Measurements from ENCODE around the gene DOK6.

Gene DOK6

DNA sequence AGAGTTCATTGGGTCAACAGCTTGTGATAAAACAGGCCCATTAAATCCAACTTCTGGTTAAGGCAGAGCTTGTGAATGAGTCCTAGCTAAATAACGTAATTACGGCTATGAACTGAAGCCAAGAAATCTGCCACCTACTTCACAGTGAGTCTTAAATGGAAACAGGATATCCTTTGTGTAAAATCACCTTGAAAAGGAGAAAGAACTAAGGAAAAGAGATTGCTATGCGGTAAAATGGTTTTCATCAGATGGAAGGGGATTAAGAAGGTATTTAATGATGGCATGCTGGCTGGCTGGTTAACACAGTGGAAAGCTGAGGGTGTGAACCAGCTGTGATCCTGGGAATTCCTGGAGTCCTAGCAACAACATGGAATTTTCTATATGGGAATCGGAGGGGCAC lies 156.6 kb downstream of the DOK6 start:
- no peak for DNase-seq

DNA sequence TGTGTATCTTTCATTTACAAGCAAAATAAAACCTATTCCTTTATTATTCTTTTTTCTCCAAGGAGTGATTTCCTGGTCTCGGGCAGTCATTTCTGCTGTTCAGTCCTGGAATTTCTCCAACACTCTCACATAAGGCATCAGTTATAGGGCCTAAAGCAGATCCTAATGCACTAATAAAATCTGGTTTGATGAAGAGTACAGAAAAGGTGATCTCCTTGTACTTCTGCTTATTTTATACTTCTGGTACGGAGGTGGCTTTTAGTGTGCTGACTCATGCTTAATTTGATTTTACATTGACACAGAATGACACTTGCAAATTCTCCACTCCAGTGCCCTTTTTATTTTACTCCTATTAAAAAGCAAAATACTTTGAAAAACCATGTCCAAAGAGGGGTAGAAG lies 157.4 kb downstream of the DOK6 start:
- DNase-seq = no peak

DNA sequence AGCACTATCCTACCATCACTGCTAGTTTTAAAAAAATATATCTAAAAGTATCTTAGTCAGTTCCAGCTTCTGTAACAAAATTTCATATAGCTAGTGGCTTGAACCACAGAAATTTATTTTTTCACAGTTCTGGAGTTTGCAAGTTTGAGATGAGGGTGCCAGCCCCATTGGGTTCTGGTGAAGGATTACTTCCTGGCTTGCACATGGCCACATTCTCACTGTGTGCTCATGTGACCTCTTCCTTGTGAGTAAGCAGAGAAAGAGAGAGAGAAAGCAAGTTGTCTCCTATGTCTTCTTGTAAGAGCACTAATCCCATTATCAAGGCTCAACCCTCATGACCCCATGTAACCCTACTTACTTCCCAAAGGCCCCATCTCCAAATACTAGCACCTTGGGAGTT lies 158.9 kb downstream of the DOK6 start:
- DNase-seq = no peak

DNA sequence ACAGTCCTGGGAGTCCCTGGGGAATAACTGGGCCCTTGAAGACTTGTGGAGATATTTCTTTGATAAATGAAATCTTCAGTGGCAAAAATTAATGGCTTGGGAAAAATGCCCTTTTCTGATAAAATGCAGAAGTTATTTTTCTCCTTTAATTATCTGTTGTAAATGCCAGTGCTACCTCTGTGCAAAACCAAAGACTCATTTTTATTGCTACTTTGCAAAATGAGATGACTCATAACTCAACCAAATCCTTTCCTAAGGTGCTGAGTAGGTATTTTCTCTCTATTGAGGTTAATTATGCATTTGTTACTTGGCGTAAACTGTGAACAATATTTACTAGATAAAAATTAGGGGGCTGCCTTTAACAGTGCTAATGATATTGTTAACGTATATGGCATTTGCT lies 163.9 kb downstream of the DOK6 start:
- no peak for DNase-seq

DNA sequence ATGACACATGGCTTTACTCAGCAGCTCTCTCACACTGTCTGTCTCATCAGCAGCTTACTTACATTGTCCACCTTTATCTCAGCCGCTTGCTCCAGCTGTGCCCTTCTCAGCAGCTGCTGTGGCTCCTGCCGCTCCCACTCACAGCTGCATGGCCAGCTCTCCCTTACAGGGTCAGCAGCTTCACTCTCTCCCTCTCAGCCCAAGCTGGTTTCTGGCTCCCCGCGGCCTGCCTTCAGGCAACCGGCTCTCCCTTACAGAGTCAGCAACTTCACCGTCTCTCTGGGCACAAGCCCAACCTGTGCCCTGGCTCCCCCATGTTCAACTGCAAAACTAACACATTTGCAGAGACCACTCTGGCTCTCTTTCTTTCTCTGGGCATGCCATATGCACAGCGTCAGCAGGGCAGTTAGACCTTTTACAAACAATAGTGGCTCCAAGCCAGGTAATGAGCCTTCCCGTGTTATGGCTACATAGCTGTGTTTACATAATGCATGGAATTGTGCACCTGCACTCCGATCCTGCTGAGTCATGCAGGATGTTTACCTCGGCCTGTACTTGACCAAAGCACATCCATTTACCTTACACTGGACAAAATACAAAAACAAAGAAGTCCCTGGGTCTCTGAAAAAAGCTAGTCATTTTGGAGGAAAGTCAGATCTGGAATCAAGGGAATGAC lies 167.3 kb downstream of the DOK6 start:
- no peak for DNase-seq

DNA sequence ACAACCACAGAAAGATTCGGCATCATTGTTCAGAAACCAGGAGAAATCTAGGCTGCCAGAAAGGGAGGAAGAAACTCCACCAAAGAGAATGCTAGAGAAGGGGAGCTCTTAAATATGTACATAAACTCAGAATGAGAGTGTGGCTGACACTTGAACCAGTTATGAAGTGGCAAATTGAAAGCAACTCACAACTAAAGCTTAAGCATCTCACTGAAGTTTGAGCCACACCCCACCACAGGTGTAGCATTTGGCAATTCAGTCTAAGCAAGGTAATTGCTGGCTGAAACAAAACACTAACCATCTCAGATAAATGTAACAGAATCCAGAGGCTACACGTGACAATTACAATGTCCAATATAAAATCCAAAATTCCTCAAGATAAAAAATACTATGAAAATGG lies 168.4 kb downstream of the DOK6 start:
- no peak for DNase-seq

DNA sequence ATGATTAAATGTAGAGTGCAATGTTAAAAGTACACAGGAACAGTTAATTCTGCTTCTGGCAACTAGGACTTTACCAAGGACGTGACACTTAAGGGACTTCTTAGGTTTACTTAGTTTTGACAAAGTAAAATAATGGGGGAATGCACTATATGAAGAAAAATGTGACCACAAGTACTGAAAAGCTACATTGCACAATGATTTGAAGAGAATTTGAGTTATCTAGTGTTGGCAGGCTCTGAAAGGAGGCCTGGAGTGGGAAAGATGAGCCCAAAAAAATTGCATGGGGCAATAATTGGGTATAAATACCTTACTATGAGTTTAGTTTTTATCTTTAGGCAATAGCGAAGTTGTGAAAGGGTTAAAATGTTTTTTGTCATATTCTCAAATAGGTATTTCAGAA lies 173.7 kb downstream of the DOK6 start:
- DNase-seq = no peak

DNA sequence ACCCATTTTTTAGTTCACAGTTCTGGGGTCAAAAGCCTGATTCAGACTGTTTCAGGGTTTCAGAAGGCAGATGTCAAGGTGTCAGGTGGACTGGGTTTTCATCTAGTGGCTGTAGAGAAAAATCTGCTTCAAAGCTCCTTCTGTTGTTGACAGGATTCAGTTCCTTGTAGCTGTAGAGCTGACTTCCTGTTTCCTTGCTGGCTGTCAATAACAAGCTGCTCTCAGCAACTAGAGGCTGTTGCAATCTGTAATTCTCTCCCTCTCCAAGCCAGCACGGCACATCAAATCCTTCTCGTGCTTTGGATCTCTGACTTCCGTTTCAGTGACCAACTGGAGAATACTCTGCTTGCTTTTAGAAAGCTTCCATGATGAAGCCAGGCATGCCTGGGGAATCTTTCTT lies 179.4 kb downstream of the DOK6 start:
- DNase-seq = no peak

DNA sequence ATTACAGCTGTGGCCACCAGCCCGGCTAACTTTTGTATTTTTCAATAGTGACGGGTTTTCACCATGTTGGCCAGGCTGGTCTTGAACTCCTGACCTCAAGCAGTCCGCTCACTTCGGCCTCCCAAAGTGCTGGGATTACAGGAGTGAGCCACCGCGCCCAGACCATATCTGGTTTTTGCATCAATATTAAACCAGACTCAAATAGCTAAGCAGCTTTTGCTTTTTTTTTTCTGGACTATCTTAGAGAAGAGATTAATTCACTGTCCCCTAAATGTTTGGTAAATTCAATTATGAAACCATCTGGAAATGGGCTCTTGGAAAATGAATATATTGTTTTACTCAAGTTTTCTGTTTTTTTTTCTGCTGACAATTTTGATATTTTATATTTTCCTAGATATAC lies 183.7 kb downstream of the DOK6 start:
- DNase-seq = no peak

DNA sequence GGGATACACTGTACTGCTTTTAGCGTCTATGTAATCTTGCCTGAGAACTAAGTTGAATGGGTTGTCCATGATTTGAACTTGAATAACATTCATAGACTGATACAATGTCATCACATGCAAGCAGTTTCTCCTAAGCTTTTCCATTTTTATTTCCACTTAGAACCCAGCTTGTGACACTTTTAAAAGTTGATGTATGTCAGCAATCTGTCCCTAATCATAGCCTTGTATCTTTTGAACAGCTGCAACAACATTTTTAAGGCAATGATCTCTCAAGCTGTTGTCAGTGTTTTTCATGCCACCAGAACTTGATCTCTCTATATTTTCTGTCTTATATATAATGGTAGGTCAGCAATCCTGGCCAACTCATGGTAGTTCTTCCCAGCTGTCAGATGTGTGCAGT lies 185.0 kb downstream of the DOK6 start:
- peak; percentile 10 for DNase-seq

DNA sequence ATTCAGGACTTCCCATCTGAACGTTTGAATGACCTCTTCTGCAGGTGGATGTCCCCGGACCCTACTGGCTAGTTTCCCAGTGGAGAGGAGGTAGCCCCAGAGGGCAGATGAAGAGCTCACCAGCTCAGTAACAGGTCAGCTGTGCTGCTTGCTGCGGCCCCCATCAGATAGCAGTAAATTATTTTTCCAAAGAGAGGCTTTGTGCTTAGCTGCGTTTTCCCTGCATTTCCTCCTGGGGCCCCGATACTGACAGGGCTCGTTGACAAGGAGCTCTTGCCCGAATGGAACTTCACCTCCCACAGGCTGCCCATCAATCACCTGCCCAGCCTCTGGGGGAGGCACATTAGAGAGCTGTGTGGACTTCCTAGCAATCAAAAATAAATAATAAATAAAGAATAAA lies 185.8 kb downstream of the DOK6 start:
- no peak for DNase-seq

DNA sequence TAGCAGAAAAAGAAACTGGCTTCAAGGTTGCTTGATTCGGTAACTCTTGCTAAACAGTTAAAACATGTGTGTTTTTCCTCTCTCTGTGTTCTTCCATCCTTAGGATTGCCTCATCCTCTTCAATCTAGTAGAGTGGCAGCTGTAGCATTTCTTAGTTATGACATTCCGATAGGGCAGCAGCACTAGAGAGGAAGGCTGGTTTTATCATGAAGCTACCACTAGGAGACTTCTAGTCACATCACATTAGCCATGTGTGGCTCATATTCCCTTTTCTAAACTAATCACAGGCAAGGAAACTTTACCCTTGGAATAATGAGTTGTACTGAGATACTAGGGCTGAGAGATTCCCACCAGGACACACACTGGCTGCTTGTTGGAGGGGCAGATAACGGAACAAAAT lies 187.6 kb downstream of the DOK6 start:
- DNase-seq = no peak

DNA sequence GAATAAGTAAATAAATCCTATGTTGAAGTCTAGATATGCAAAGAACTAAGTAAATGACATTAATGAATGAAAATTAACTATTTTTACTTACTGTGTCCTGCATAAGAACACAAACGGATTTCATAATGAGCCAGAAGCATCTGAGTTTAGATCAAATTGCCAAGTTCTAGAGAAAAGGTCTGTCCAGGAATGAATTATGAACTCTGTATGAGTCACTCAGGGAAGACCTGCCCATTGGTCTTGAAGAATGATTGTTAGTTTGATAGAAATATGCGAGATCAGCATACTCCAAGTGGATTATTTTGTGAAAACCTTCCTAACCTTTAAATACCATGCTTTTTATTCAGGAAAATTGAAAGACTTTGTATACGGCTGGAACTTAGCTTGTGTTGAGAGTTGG lies 189.5 kb downstream of the DOK6 start:
- DNase-seq = no peak

DNA sequence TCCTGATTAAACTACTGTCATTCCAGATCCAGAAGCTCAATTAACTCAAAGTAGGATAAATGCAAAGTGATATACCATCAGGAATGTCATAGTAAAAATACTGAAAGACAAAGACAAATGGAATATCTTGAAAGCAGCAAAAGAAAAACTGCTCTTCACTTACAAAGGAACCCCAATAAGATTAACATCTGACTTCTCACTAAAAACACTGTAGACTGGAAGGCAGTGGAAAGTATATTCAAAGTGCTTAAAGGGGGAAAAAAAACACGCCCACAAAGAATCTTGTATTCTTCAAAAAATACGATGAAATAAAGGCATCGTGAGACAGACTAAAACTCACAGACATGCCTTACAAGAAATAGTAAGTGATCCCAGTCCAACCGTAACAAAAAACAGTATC lies 195.7 kb downstream of the DOK6 start:
- DNase-seq = no peak

DNA sequence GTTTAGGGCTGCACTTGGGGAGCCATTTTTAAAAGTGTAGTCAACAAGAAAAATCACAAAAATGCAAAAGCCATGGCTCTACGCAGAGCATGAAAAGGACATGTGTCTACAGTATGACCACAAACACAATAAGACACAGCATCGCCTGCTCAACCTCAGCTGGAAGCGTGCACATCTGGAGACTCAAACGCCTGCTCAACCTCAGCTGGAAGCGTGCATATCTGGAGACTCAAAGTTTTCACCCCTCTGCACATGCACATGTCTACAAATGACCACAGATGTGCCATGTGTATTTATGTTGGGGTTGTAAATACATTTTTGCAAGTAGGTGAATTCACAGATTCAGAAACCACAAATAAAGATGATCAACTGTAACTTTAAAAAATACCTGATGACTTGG lies 196.9 kb downstream of the DOK6 start:
- no peak for DNase-seq

DNA sequence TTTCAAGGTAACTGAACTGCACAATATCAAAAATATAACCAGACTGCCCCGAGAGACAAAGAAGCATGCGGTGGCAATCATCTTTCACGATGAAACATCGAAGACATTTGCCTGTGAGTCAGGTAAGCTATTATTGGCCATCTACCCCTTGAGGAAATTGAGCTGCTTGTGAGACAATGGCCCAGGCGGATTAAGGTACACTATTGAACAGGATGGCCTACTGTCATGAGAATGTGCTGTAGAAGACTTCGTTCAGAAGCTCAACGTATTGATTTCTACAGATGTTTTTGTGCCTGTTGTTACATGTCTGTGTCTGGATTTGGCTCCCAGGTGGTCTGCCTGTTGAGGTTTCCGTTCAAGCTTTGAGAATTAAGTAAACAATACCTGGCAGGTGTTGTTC lies 198.7 kb downstream of the DOK6 start:
- no peak for DNase-seq

DNA sequence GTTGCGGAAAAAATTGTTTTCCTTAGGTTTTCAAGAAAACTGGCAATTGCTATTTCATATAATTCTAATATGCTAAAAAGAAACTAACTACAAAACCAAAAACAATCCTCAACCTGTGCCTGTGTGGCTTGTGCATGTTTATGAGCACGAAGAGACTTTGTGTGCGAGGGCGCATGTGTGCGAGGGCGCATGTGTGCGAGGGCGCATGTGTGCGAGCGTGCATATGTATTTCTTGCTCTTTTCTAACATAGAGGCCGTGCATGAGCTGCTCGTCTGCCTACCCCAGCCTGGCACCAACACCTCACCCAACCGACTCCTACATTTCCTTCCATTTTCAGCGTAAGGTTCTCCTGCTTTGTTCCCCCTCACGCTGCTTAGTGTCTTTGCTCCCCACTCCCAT lies 211.6 kb downstream of the DOK6 start:
- DNase-seq = no peak

DNA sequence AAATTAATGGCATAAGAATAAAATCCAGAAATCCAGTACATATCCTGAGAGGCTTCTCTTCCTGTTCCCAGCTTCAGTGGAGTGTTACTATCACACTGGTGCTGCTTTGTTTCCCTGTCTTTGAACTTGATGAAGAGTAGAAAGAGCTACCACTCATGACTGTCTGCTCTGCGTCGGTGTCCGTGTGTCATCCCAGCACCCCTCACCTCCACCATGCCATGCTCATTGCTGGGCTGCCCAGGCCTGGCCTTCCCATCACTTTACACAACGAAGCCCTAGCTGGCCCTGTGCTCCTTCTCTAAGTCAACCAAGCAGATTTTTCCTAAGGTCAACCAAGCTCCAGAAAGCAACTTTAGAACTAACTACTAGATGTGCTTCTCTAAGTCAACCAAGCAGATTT lies 215.4 kb downstream of the DOK6 start:
- DNase-seq = no peak

DNA sequence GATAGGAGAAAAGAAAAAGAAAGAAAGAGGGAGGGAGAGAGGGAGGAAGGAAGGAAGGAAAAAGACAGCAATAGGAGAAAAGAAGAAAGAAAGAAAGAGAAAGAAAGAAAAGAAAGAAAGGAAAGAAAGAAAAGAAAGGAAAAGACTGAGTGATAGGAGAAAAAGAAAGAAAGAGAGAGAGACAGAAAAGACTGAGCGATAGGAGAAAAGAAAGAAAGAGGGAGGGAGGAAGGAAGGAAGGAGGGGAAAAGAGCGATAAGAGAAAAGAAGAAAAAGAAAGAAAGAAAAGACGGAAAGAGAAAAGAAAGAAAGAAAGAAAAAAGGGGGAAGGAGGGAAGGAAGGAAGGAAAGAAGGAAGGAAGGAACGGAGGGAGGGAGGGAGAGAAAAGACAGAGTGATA lies 216.7 kb downstream of the DOK6 start:
- no peak for DNase-seq

DNA sequence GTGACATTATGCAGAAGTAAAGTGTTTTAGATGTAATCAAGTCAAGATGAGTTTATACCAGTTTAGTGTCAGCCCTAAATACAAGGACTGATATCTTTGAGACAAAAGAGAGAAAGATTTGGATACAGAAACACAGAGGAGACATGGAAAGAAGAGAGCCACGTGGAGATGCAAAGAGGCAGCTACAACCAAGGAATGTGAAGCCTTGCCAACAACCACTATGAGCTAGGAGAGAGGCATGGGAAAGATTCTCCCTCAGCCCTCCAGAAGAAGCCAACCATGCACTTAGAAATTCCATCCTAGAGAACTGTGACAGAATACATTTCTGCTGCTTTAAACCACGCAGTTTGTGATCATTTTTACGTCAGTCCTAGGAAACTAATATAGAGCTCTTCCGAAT lies 217.2 kb downstream of the DOK6 start:
- no peak for DNase-seq

DNA sequence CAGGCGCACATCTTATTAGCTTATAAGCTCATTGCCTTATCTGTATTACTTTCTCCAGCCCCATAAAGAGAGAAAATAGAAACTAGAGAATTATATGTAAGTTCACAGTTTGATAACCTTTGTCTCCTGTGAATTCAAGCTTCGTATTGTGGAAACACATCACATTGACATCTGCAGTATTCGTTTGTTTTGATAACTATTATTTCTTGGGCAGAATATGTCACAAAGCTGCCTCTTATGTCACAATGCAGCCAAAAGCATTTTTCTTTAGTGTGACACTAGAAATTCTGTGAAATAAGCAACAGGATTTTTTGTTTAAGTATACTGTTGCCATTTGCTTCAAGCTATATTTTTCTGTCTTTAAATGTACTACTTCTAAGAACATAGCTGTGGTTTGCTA lies 221.5 kb downstream of the DOK6 start:
- no peak for DNase-seq

DNA sequence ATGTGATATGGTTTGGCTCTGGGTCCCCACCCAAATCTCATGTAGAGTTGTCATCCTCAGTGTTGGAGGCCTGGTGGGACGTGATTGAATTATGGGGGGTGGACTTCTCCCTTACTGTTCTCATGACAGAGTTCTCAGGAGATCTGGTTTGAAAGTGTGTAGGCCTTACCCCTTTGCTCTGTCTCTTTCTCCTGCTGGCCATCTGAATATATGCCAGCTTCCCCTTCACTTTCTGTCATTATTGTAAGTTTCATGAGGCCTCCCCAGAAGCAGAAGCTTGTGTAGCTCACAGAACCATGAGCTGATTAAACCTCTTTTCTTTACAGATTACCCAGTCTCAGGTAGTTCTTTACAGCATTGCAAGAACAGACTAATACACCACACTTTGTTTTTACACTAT lies 222.3 kb downstream of the DOK6 start:
- no peak for DNase-seq

DNA sequence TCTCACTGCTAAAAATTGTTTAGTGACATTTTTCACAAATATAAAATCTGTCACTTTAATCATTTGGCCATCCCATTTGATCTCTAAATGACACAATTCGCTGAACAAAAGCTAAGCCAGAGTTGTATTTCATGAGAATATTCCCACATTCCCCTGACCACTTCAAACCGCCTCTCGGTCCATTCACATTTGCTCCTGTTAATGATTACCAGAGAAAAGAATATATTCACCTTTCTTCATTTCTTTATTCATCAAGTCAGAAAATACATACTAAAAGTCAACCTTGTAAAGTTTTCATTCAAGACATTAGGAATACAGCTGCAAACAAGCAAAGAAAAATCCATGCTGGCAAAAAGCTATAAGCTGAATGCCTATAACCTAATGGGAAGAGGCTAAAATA lies 225.5 kb downstream of the DOK6 start:
- DNase-seq = no peak

DNA sequence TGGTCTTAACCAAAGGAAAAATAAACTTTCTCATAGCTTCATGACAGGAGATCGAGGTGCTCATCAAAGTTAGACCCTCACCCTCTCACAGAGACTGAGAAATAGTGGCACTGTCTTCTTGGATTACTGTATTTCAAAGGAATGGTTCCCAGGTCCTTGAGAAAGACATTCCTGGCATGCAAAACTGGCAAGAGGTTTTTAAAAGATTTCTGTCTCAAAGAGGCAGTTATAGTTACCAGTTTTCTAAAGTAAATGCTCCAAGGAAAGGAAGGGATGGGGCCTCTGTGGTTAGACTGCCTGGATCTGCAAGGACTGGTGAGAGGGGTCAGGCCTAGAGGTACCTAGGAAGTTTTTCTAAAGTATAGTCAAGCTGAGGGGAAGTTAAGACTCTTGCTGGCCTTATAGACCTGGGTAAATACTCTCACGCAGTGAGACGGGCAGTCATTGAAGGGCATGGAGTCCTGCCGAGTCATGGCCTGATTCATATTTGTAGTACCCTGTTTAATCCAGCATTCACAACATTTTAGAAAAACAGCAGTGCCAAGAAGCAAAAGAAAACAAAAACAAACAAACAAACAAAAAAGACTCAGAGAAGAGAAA lies 226.1 kb downstream of the DOK6 start:
- no peak for DNase-seq

DNA sequence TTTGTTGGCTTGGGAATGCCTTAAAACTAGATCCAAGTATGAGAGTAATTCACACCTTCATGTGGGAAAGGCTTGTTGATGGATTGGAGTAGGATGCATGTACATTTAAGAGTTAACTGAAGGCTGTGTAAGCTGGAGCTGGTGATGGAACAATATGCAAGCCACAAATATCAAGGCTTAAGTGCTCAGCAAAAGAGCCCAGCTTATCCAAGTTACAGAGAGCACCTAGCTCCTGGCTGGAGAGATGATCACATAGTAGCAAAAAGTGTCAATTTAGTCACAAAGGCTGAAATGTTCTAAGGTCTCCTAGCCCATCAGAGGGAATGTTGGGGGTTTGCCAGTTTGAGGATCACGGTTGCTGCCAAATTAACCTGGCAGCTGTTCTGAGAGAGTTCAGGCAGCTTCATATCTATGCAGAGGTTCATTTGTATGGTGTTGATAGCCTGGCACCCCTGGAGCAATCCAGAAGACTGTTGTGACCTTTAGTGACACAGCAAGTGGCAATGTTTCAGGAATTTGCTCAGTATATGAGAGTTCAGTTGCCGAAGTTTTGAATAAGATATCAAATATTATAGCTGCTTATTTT lies 228.2 kb downstream of the DOK6 start:
- no peak for DNase-seq
